Measurements from ENCODE around the gene AGAP1. TPM values are rescaled to one million over a fixed set of nuclear protein-coding genes. Genes with fewer than 3 reads are reported as not detected.

Gene AGAP1
- total and polyA plus RNA-seq, 2 donors from 2014 or later: 8.1 to 44.5 TPM

DNA sequence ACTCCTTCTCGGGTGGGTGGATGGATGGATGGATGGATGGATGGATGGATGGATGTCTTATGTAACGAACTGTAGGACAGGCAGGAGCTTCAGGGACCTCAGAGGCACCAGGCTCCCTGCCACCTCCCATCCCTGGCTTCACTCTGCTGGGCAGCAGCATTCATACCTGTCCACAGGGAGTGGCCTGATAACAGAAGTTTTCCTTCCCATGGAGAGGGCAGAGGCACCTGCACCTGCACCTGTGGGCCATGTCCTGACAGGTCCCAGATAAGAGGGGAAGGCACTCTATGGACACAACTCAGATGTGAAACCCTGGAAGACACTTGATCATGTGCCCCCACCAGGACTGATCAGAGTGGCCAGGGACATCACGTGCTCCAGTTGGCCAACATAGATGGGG, 532.0 kb downstream of the AGAP1 start:
- peaks cover 0 to 2% (median 0%) of the 10 kb centered on the region in 3 donors for H3K4me1 ChIP-seq (ENCODE audit: control insufficient read depth in 2 of 3, insufficient read depth in 2 of 3, low read depth in 1 of 3, low read length in 3 of 3)
- H3K9me3 ChIP-seq (ENCODE audit: control insufficient read depth in 2 of 3, insufficient read depth in 1 of 3, low read length in 3 of 3): no peaks in the 10 kb centered on the region
- no peak for FAIRE-seq
- H3K4me3 ChIP-seq (ENCODE audit: low read length in 3 of 3): no peak overlapping the region
- H3K27me3 ChIP-seq (ENCODE audit: control insufficient read depth, insufficient read depth, low read length): no peaks in the 10 kb centered on the region
- H3K36me3 ChIP-seq (ENCODE audit: control insufficient read depth in 2 of 3, insufficient read depth in 3 of 3, low read length in 3 of 3): peaks cover 0 to 3% (median 0%) of the 10 kb centered on the region in 3 donors
- H3K9ac ChIP-seq (ENCODE audit: low read length in 3 of 3): no peak overlapping the region
- intact Hi-C loops (cut with DNase I): no loop called here
- DNase-seq: no peak
- H3K27ac ChIP-seq (ENCODE audit: low read depth in 2 of 2, low read length in 2 of 2): no peak overlapping the region
- TF ChIP-seq, protein P1, sequence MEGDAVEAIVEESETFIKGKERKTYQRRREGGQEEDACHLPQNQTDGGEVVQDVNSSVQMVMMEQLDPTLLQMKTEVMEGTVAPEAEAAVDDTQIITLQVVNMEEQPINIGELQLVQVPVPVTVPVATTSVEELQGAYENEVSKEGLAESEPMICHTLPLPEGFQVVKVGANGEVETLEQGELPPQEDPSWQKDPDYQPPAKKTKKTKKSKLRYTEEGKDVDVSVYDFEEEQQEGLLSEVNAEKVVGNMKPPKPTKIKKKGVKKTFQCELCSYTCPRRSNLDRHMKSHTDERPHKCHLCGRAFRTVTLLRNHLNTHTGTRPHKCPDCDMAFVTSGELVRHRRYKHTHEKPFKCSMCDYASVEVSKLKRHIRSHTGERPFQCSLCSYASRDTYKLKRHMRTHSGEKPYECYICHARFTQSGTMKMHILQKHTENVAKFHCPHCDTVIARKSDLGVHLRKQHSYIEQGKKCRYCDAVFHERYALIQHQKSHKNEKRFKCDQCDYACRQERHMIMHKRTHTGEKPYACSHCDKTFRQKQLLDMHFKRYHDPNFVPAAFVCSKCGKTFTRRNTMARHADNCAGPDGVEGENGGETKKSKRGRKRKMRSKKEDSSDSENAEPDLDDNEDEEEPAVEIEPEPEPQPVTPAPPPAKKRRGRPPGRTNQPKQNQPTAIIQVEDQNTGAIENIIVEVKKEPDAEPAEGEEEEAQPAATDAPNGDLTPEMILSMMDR (IDR thresholded peaks at IDR 0.05; ENCODE audit: borderline replicate concordance, extremely low read depth, insufficient read depth): no peak

GRCh38 chr2:236026841-236027240, 533.0 kb downstream of the AGAP1 start:
- Histone ChIP-seq H3K4me1 (ENCODE audit: control insufficient read depth in 2 of 3, insufficient read depth in 2 of 3, low read depth in 1 of 3, low read length in 3 of 3) (peaks cover 0 to 2% (median 0%) of the 10 kb centered on the region in 3 donors), H3K27me3 (ENCODE audit: control insufficient read depth, insufficient read depth, low read length) (no peaks in the 10 kb centered on the region), H3K9ac (ENCODE audit: low read length in 3 of 3) (no peak overlapping the region), H3K36me3 (ENCODE audit: control insufficient read depth in 2 of 3, insufficient read depth in 3 of 3, low read length in 3 of 3) (no peaks in the 10 kb centered on the region), H3K4me3 (ENCODE audit: low read length in 3 of 3) (no peak overlapping the region), H3K9me3 (ENCODE audit: control insufficient read depth in 2 of 3, insufficient read depth in 1 of 3, low read length in 3 of 3) (no peaks in the 10 kb centered on the region), H3K27ac (ENCODE audit: low read depth in 2 of 2, low read length in 2 of 2) (no peak overlapping the region)
- intact Hi-C loops (cut with DNase I): no loop called here
- FAIRE-seq (no peak), DNase-seq (peak in 2 of 5 donors; percentile 29 to 78)
- TF ChIP-seq, protein P1 (IDR thresholded peaks at IDR 0.05; ENCODE audit: borderline replicate concordance, extremely low read depth, insufficient read depth): no peak

- peaks cover 0 to 2% (median 0%) of the 10 kb centered on the region in 3 donors for H3K4me1 ChIP-seq (ENCODE audit: control insufficient read depth in 2 of 3, insufficient read depth in 2 of 3, low read depth in 1 of 3, low read length in 3 of 3)
- DNase-seq (no peak), FAIRE-seq (no peak)
- H3K9me3 ChIP-seq (ENCODE audit: control insufficient read depth in 2 of 3, insufficient read depth in 1 of 3, low read length in 3 of 3): no peaks in the 10 kb centered on the region
- intact Hi-C loops (cut with DNase I): no loop called here
- H3K4me3 ChIP-seq (ENCODE audit: low read length in 3 of 3): no peak overlapping the region
- no peak overlapping the region for H3K9ac ChIP-seq (ENCODE audit: low read length in 3 of 3)
- H3K27me3 ChIP-seq (ENCODE audit: control insufficient read depth, insufficient read depth, low read length): no peaks in the 10 kb centered on the region
- H3K36me3 ChIP-seq (ENCODE audit: control insufficient read depth in 2 of 3, insufficient read depth in 3 of 3, low read length in 3 of 3): no peaks in the 10 kb centered on the region
- TF ChIP-seq, protein P1 (IDR thresholded peaks at IDR 0.05; ENCODE audit: borderline replicate concordance, extremely low read depth, insufficient read depth): no peak
- H3K27ac ChIP-seq (ENCODE audit: low read depth in 2 of 2, low read length in 2 of 2): no peak overlapping the region
Observed at GRCh38 chr2:236028066-236028465, 534.2 kb downstream of the AGAP1 start.

GRCh38 chr2:236033462-236033861, 539.6 kb downstream of the AGAP1 start:
- H3K27me3 ChIP-seq (ENCODE audit: control insufficient read depth, insufficient read depth, low read length): no peaks in the 10 kb centered on the region
- TF ChIP-seq, protein P1 (IDR thresholded peaks at IDR 0.05; ENCODE audit: borderline replicate concordance, extremely low read depth, insufficient read depth): no peak
- H3K36me3 ChIP-seq (ENCODE audit: control insufficient read depth in 2 of 3, insufficient read depth in 3 of 3, low read length in 3 of 3): peaks cover 0 to 4% (median 0%) of the 10 kb centered on the region in 3 donors
- H3K9me3 ChIP-seq (ENCODE audit: control insufficient read depth in 2 of 3, insufficient read depth in 1 of 3, low read length in 3 of 3): no peaks in the 10 kb centered on the region
- H3K27ac ChIP-seq (ENCODE audit: low read depth in 2 of 2, low read length in 2 of 2): no peak overlapping the region
- intact Hi-C loops (cut with DNase I): no loop called here
- no peak overlapping the region for H3K4me3 ChIP-seq (ENCODE audit: low read length in 3 of 3)
- H3K9ac ChIP-seq (ENCODE audit: low read length in 3 of 3): no peak overlapping the region
- DNase-seq: peak in 1 of 5 donors; percentile 15
- no peaks in the 10 kb centered on the region for H3K4me1 ChIP-seq (ENCODE audit: control insufficient read depth in 2 of 3, insufficient read depth in 2 of 3, low read depth in 1 of 3, low read length in 3 of 3)
- FAIRE-seq: no peak

All from kidney (tissue), 14 donors.